ENCODE data around the gene TMEM101.
"Not testable (repeated sequence)": the region's sequence is repeated elsewhere in the genome, so short reads cannot be mapped to it uniquely, and the experiment has no call there.

TMEM101 gene

GRCh38 chr17:44024271-44024663 is 9.5 kb upstream of the TMEM101 start:
- FAIRE-seq (no peak), DNase-seq (ENCODE audit: low spot score) (no peak)

GRCh38 chr17:44023545-44024270 is 8.9 kb upstream of the TMEM101 start:
- FAIRE-seq = no peak

GRCh38 chr17:44022246-44022645 is 7.5 kb upstream of the TMEM101 start:
- DNase-seq (ENCODE audit: low spot score) (no peak), FAIRE-seq (no peak)

More at GRCh38 chr17:44023545-44024270, 8.9 kb upstream of the TMEM101 start:
- DNase-seq (ENCODE audit: low spot score) = no peak

- DNase-seq (ENCODE audit: low spot score); FAIRE-seq: not testable (repeated sequence)
Observed at GRCh38 chr17:44021227-44021626, 6.5 kb upstream of the TMEM101 start.

GRCh38 chr17:44014133-44014436 is 678 bp downstream of the TMEM101 start:
- no peak for FAIRE-seq
- DNase-seq (ENCODE audit: low spot score) = no peak

GRCh38 chr17:44012874-44013273 is 1.9 kb downstream of the TMEM101 start:
- DNase-seq (ENCODE audit: low spot score) = no peak
- FAIRE-seq = no peak

GRCh38 chr17:44012391-44012790 is 2.4 kb downstream of the TMEM101 start:
- FAIRE-seq (no peak), DNase-seq (ENCODE audit: low spot score) (no peak)

GRCh38 chr17:44011876-44012275 is 2.9 kb downstream of the TMEM101 start:
- FAIRE-seq (no peak), DNase-seq (ENCODE audit: low spot score) (no peak)

- no peak for FAIRE-seq
- no peak for DNase-seq (ENCODE audit: low spot score)
Observed at GRCh38 chr17:44010966-44011647, 3.7 kb downstream of the TMEM101 start.

- DNase-seq (ENCODE audit: low spot score) (no peak), FAIRE-seq (no peak)
Observed at GRCh38 chr17:44008205-44008909, 6.4 kb downstream of the TMEM101 start.

- no peak for FAIRE-seq
- no peak for DNase-seq (ENCODE audit: low spot score)
Observed at GRCh38 chr17:44007346-44008204, 7.2 kb downstream of the TMEM101 start.

GRCh38 chr17:44006598-44007345 is 8.0 kb downstream of the TMEM101 start:
- peak; percentile 85 for DNase-seq (ENCODE audit: low spot score)

GRCh38 chr17:44006272-44006597 is 8.5 kb downstream of the TMEM101 start:
- FAIRE-seq = no peak
- no peak for DNase-seq (ENCODE audit: low spot score)

More at GRCh38 chr17:44006598-44007345, 8.0 kb downstream of the TMEM101 start:
- FAIRE-seq = peak; percentile 14

- DNase-seq (ENCODE audit: low spot score) (no peak), FAIRE-seq (no peak)
Observed at GRCh38 chr17:44005527-44006271, 9.1 kb downstream of the TMEM101 start.

GRCh38 chr17:44004761-44005526 is 9.8 kb downstream of the TMEM101 start:
- DNase-seq (ENCODE audit: low spot score) (no peak), FAIRE-seq (no peak)

GRCh38 chr17:44004077-44004760 is 10.5 kb downstream of the TMEM101 start, which contains the start of gene NAGS:
TSS of gene NAGS (plus strand) at chr17:44004622. CDS start at chr17:44004664, 42 bp downstream.
- no peak for DNase-seq (ENCODE audit: low spot score)
- FAIRE-seq = no peak

- DNase-seq (ENCODE audit: low spot score) (peak; percentile 32), FAIRE-seq (no peak)
Observed at GRCh38 chr17:44002141-44002848, 12.5 kb downstream of the TMEM101 start.

GRCh38 chr17:44001461-44001920 is 13.3 kb downstream of the TMEM101 start:
- no peak for DNase-seq (ENCODE audit: low spot score)
- FAIRE-seq = no peak

Measured in RCC 7860 (cell line).